Smooth muscle cell (in vitro differentiated cells): ENCODE measurements around the gene MARK3. TPM values are rescaled to one million over a fixed set of nuclear protein-coding genes. Genes with fewer than 3 reads are reported as not detected.
A peak's percentile ranks its signal among the peaks of the same experiment; 100 is the strongest.

Experiments
- DNase-seq: peaks from one replicate; lab custom pipeline; 2025; ENCODE audit not compliant: unreplicated experiment; lab: John Stamatoyannopoulos, UW
- H2AFZ ChIP-seq: fragments of 200-600 bp; sonication (generic); 2 replicates; pipeline ENCODE4 v1.6.0; 2016; ENCODE audit warnings: antibody characterized with exemption, low read depth, mild to moderate bottlenecking
- H3F3A ChIP-seq: fragments of 200-600 bp; sonication (generic); 2 replicates; pipeline ENCODE4 v1.6.0; 2017; ENCODE audit warnings: antibody characterized with exemption, low read depth
- H3K27ac ChIP-seq: fragments of 200-600 bp; sonication (generic); 2 replicates; pipeline ENCODE4 v1.5.1; 2016; ENCODE audit warnings: low read depth, mild to moderate bottlenecking
- H3K27me3 ChIP-seq: fragments of 200-600 bp; sonication (generic); 2 replicates; pipeline ENCODE4 v1.6.1; 2016; ENCODE audit warnings: low read depth, mild to moderate bottlenecking
- H3K36me3 ChIP-seq: fragments of 200-600 bp; sonication (generic); 2 replicates; pipeline ENCODE4 v1.5.1; 2016; ENCODE audit warnings: low read depth
- H3K4me1 ChIP-seq: fragments of 200-600 bp; sonication (generic); 2 replicates; pipeline ENCODE4 v1.5.1; 2016; ENCODE audit warnings: low read depth
- H3K4me2 ChIP-seq: fragments of 200-600 bp; sonication (generic); 2 replicates; pipeline ENCODE4 v1.6.0; 2016; ENCODE audit warnings: mild to moderate bottlenecking
- H3K4me3 ChIP-seq: fragments of 200-600 bp; sonication (generic); 2 replicates; pipeline ENCODE4 v1.5.1; 2016; ENCODE audit warnings: mild to moderate bottlenecking
- H3K79me2 ChIP-seq: fragments of 200-600 bp; sonication (generic); 2 replicates; pipeline ENCODE4 v1.6.0; 2016; ENCODE audit warnings: low read depth, mild to moderate bottlenecking
- H3K9ac ChIP-seq: fragments of 200-600 bp; sonication (generic); 2 replicates; pipeline ENCODE4 v1.6.0; 2016; ENCODE audit warnings: low read depth
- H3K9me3 ChIP-seq: fragments of 200-600 bp; sonication (generic); replicated peaks from 2 replicates; pipeline ENCODE4 v1.5.1; 2016; ENCODE audit warnings: low read depth
- H4K20me1 ChIP-seq: fragments of 200-600 bp; sonication (generic); 2 replicates; pipeline ENCODE4 v1.6.0; 2016; ENCODE audit warnings: low read depth
- CTCF ChIP-seq: fragments of 200-600 bp; sonication (generic); IDR thresholded peaks from 2 replicates; pipeline ENCODE4 v1.5.1; 2017; ENCODE audit warnings: borderline replicate concordance, mild to moderate bottlenecking, antibody characterized with exemption; ENCODE audit not compliant: insufficient read depth, poor library complexity, severe bottlenecking
- WGBS: methylation state at CpG from one replicate; pipeline ENCODE4 v1.1.7; 2016; ENCODE audit warnings: low lambda C conversion rate; 5-methylcytosine and 5-hydroxymethylcytosine counted together
- polyA plus RNA-seq: library from polyadenylated mRNA; unstranded; fragments of >200 nt; fragmentation: Nextera tagmentation; extraction: Ambion mirVana; gene quantifications from 2 replicates; pipeline ENCODE4 v1.2.1, GENCODE V29; 2016
- total RNA-seq: library from RNA; depleted of rRNA; stranded (reverse); fragments of >200 nt; gene quantifications from 2 replicates; pipeline ENCODE4 v1.2.3, GENCODE V29; 2014

Gene MARK3
- total and polyA plus RNA-seq, 2 experiments from 2014 or later: 63.2 to 68.4 TPM

GRCh38 chr14:103530390-103530789, 145.2 kb downstream of the MARK3 start:
- Histone ChIP-seq H3K4me3 (no peak overlapping the region), H3K9me3 (no peaks in the 10 kb centered on the region), H3K9ac (no peak overlapping the region), H3K4me2 (peak overlapping the region; percentile 99), H3K79me2 (peaks cover 13% of the 10 kb centered on the region), H3K4me1 (peaks cover 13% of the 10 kb centered on the region), H3K36me3 (no peaks in the 10 kb centered on the region), H3K27ac (no peak overlapping the region), H3F3A (no peaks in the 10 kb centered on the region), H4K20me1 (peaks cover 26% of the 10 kb centered on the region), H3K27me3 (no peaks in the 10 kb centered on the region), H2AFZ (no peak overlapping the region)
- TF ChIP-seq CTCF: no peak
- no peak for DNase-seq
- 76% methylated on average over 7 of the region's 7 CpGs for WGBS

GRCh38 chr14:103530831-103531230, 145.6 kb downstream of the MARK3 start:
- no peaks in the 10 kb centered on the region for H3K27me3 ChIP-seq
- no peak for TF ChIP-seq CTCF
- H3K9me3 ChIP-seq: no peaks in the 10 kb centered on the region
- WGBS: 96% methylated on average over 11 of the region's 11 CpGs
- no peaks in the 10 kb centered on the region for H3F3A ChIP-seq
- peaks cover 13% of the 10 kb centered on the region for H3K79me2 ChIP-seq
- H3K4me3 ChIP-seq: no peak overlapping the region
- DNase-seq: no peak
- no peak overlapping the region for H3K4me2 ChIP-seq
- H3K9ac ChIP-seq: no peak overlapping the region
- no peak overlapping the region for H3K27ac ChIP-seq
- H2AFZ ChIP-seq: no peak overlapping the region
- no peaks in the 10 kb centered on the region for H3K36me3 ChIP-seq
- peaks cover 13% of the 10 kb centered on the region for H3K4me1 ChIP-seq
- H4K20me1 ChIP-seq: peaks cover 26% of the 10 kb centered on the region

- Histone ChIP-seq H4K20me1 (peaks cover 26% of the 10 kb centered on the region), H3K4me3 (no peak overlapping the region), H2AFZ (no peak overlapping the region), H3K36me3 (no peaks in the 10 kb centered on the region), H3K9ac (no peak overlapping the region), H3K27me3 (no peaks in the 10 kb centered on the region), H3K4me2 (no peak overlapping the region), H3K27ac (no peak overlapping the region), H3K4me1 (peaks cover 13% of the 10 kb centered on the region), H3F3A (no peaks in the 10 kb centered on the region), H3K79me2 (peaks cover 13% of the 10 kb centered on the region), H3K9me3 (no peaks in the 10 kb centered on the region)
- 98% methylated on average over 8 of the region's 15 CpGs for WGBS
- no peak for TF ChIP-seq CTCF
- no peak for DNase-seq
Measured at GRCh38 chr14:103531421-103532215, 146.4 kb downstream of the MARK3 start.
